Osteocyte (in vitro differentiated cells): ENCODE results near the gene TFAP2B. TPM values are rescaled to one million over a fixed set of nuclear protein-coding genes. Genes with fewer than 3 reads are reported as not detected.

Experiments used
- DNase-seq: peaks from one replicate; pipeline ENCODE4 v3.0.0; 2021; ENCODE audit warnings: mixed read lengths; ENCODE audit not compliant: unreplicated experiment; ENCODE audit errors: extremely low spot score
- H3K27ac Mint-ChIP-seq: one replicate; pipeline ENCODE4 v1.8.0; 2021; ENCODE audit warnings: mild to moderate bottlenecking, mixed read lengths; ENCODE audit not compliant: unreplicated experiment
- H3K27me3 Mint-ChIP-seq: one replicate; pipeline ENCODE4 v1.8.0; 2021; ENCODE audit warnings: mixed read lengths; ENCODE audit not compliant: unreplicated experiment
- H3K36me3 Mint-ChIP-seq: one replicate; pipeline ENCODE4 v1.8.0; 2021; ENCODE audit warnings: mixed read lengths; ENCODE audit not compliant: unreplicated experiment
- H3K4me1 Mint-ChIP-seq: one replicate; pipeline ENCODE4 v1.8.0; 2021; ENCODE audit warnings: mixed read lengths; ENCODE audit not compliant: unreplicated experiment
- H3K4me3 Mint-ChIP-seq: one replicate; pipeline ENCODE4 v1.8.0; 2021; ENCODE audit warnings: mild to moderate bottlenecking, moderate library complexity, mixed read lengths; ENCODE audit not compliant: unreplicated experiment
- H3K9me3 Mint-ChIP-seq: one replicate; pipeline ENCODE4 v1.8.0; 2021; ENCODE audit warnings: mixed read lengths; ENCODE audit not compliant: unreplicated experiment
- CTCF ChIP-seq: fragments of 200-600 bp; sonication (generic); IDR thresholded peaks from 2 replicates; pipeline ENCODE4 v1.5.0; 2021; ENCODE audit warnings: antibody characterized with exemption, mild to moderate bottlenecking, moderate library complexity
- total RNA-seq: library from RNA; stranded (reverse); gene quantifications from 2 replicates; pipeline ENCODE4 v1.2.1, GENCODE V29; 2021

Gene TFAP2B
- total RNA-seq, 1 donor from 2014 or later = 26.4 TPM

- Mint-ChIP-seq H3K36me3 (no peaks in the 10 kb centered on the region), H3K27me3 (no peaks in the 10 kb centered on the region), H3K4me3 (no peak overlapping the region), H3K4me1 (peaks cover 19% of the 10 kb centered on the region), H3K27ac (no peak overlapping the region), H3K9me3 (no peaks in the 10 kb centered on the region)
- TF ChIP-seq CTCF = no peak
- no peak for DNase-seq
These were observed 70.8 kb downstream of the TFAP2B start for GRCh38 chr6:50889497-50889896.

- no peaks in the 10 kb centered on the region for H3K27me3 Mint-ChIP-seq
- no peaks in the 10 kb centered on the region for H3K36me3 Mint-ChIP-seq
- peaks cover under 1% of the 10 kb centered on the region for H3K9me3 Mint-ChIP-seq
- H3K27ac Mint-ChIP-seq = no peak overlapping the region
- DNase-seq = no peak
- TF ChIP-seq CTCF = no peak
- peaks cover 19% of the 10 kb centered on the region for H3K4me1 Mint-ChIP-seq
- H3K4me3 Mint-ChIP-seq = no peak overlapping the region
These were observed 71.3 kb downstream of the TFAP2B start for GRCh38 chr6:50889935-50890334.

- DNase-seq = no peak
- Mint-ChIP-seq H3K27me3 (no peaks in the 10 kb centered on the region), H3K4me1 (peaks cover 19% of the 10 kb centered on the region), H3K36me3 (peaks cover 3% of the 10 kb centered on the region), H3K4me3 (no peak overlapping the region), H3K9me3 (peaks cover 4% of the 10 kb centered on the region), H3K27ac (no peak overlapping the region)
- TF ChIP-seq CTCF = no peak
These were observed 71.9 kb downstream of the TFAP2B start for GRCh38 chr6:50890579-50890978.

- Mint-ChIP-seq H3K4me1 (peaks cover 19% of the 10 kb centered on the region), H3K27me3 (no peaks in the 10 kb centered on the region), H3K36me3 (peaks cover 3% of the 10 kb centered on the region), H3K9me3 (peaks cover 4% of the 10 kb centered on the region), H3K4me3 (no peak overlapping the region), H3K27ac (no peak overlapping the region)
- no peak for DNase-seq
- no peak for TF ChIP-seq CTCF
These were observed 72.6 kb downstream of the TFAP2B start for GRCh38 chr6:50891290-50891689.

Other genes with a start within 250 kb of the TFAP2B start
- gene TFAP2D, start 105.3 kb upstream of the TFAP2B start, total RNA-seq = not detected in 2 replicates